Hippocampal formation (tissue), 2 donors: ENCODE measurements around the gene MYH3.

Experiments
- DNase-seq, 2 donors: peaks; one replicate each; lab custom pipeline; 2025; lab: John Stamatoyannopoulos, UW

Gene MYH3

DNA sequence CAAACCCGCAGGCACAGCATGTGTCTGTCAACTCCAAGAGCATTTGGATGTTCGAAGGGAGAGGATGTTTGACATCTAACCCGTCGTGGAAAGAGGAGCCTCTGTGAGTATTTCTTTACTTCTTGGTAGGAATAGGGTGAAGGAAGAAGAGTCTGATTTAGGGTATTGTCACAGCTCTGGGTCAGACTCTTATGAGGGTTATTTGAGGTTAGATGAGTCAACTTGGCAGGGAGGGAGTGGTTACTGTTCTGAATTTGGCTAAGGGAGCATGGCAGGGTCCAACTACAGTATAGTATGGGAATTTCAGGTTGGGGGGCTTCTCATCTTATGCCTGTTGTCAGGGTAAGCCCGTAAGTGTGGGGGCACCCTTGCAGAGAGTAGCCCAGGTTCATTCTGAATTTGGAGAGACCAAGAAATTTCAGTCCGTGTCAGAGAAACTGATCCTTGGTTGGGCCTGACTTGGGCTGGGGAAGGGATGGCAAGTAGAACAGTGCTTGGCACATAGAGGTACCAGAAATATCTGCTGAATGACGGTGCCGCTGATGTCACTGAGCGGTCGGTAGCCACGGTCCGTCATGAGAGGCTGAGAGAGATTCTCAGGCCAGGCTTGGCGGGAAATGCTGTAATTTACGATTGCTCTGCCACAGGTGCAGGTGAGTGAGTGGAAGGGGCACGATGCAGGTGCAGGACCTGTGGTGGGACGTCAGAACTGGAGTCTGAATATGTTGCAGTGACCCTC, 43.2 kb downstream of the MYH3 start:
- no peak for DNase-seq

DNA sequence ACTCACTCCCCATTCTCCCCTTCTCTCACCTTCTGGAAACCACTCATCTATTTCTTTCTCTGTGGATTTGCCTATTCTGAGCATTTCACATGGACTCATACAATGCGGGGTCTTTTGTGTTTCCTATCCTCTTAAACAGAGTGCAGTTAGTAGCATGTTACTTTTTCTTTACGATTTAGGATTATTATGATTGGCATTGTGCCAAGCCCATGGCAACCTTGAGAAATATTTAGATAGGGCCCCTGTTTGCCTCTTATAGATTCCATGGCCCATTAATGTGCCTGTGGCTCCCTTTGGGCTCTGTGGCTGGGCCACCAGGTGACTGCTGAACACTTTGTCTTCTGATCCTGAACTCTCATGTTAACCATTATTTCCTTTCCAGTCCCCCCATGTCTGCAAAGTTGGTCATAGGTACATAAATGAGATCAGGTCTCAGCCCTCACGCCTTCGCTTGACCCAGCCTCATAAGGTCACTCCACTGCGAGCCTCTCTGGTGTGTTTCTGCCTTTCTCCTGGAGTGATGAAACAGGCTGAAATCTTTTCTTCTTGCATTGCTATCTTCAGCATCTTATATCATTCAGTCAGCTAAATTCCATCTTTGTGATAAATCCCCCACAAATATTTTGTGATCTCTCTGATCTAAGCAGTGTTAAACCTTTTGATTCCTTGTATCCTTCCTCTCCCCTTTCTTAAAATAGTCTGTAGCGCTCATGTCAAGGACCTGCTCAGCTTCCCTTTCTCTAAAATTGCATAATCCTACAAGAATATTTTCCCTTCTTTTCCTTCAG, 44.0 kb downstream of the MYH3 start:
- DNase-seq = no peak

DNA sequence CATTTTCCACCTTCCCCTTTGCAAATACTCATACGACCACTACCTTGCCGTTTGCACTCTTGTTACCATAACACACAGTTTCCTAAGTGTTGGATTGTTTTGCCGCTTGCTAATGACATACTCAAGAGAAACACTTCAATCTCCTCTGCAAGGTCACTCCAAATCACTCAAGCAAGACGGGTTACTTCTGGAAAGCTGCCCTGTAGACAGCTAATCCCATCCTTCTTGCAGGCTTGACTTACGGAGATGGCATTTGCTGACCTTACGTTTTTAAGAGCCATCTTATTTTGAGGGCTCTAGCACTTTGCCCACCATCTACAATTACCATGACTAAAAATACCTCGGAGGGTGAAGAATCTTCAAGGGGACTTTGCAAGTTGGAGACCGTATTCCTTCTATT, 46.2 kb downstream of the MYH3 start:
- DNase-seq = no peak

DNA sequence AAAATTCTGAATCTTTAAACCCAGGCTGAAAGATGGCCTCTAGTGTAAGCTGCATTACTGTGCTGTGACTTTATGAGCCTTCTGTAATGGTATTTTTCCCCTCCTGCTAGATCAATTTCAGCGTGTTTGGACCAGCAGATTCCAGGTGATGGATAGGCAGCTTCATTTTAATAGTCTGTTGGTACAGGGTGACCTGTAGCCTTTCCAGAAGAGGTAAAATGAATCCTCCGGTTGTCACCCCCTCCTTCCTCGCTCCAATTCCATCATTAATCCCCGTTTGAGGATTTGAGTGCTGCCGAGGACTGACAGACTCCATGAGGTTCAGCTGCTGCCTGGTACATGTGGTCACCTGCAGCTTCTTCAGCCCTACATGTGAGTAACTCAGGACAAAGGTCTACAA, 48.9 kb downstream of the MYH3 start:
- no peak for DNase-seq

DNA sequence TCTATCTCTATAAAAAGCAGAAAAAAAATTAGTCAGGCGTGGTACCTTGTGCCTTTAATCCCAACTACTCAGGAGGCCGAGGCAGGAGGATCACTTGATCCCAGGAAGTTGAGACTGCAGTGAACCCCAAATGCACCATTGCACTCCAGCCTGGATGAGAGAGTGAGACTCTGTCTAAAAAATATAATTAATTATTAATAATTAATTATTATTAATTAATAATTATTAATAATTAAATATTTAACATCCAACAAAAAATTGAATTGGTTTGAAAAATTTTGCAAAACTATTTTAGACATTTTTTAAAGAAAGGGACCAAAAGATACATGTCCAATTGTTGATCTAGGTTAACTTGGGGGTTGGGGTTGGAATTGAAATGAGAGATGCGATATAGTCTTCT, 51.0 kb downstream of the MYH3 start:
- DNase-seq = no peak

DNA sequence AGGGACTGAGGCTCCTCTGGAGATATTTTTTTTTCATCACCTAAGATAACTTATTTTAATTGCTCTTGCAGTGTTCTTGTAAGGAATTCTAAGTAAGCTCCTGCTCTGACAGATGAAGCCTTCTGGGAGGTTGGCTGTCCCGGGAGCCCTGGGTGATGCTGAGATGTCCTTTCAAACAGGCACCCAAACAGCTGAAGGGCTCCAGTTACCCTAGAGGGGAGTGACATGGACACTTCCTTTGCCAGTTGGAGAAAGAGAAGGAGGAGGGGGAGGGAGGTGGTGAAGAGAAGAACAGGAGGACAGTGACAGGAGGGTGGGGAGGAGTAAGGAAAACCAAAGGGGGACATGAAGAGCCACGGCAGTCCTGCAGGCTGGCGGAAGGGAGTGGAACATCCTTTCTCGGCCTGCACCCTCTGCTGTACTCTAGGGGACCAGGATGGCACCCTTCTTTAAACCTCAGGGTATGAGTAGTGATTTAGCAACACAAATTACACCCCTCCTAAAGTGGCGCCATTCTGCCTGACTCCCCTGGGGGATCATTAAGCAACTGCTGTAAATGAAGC, 51.8 kb downstream of the MYH3 start:
- no peak for DNase-seq

DNA sequence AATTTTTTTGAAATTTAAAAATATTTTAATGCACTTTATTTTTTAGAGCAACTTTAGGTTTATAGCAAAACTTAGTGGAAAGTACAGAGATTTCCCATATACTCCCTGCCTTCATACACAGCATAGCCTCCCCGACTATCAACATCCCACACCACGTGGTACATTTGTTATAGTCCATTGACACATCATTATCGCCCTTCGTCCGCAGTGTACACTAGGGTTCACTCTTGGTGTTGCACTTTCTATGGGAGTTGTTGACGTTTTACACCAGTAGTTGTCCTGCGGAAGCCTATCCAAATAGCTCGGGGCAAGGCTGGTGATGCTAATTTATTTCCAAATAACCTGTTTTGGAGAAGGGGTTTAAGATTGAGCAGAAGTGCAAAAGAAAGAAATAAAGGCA, 52.6 kb downstream of the MYH3 start:
- DNase-seq = no peak

DNA sequence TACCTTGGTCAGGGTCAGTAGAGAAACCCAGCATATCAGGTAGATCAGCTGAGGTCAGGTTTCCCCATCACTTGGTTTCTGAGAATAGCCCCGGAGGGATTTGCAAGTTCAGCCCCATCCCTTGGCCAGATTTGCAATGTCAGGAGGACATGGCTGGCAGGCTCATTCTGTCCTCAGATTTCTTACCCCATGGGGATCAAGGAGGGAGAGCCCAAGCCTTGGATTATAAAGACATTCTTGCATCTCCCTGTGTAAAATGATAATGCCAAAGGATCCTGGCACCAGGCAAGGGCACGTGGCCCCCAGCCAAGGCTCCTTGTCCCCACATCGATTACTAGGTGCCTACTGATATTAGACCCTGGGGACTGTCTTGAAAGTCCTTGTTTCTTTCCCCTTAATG, 53.2 kb downstream of the MYH3 start:
- no peak for DNase-seq

DNA sequence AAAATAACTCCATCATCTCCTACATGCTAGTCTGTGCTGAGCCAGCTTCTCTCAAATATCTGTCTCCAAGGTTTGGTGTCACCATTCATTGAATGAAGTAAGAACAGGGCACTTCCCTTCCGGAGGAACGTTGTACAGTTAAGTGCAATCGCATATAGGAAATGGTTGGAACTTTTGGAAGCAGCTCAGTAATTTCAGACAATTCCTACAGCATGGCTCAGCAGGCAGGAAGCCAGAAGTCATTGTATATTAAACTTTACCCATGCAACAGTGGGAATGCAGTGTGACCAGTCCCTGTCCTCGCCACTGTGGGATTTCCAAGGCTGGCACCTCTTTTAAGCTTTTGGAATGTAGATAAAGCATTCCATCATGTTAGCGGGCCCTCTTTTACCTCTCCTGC, 56.5 kb downstream of the MYH3 start:
- DNase-seq = no peak

DNA sequence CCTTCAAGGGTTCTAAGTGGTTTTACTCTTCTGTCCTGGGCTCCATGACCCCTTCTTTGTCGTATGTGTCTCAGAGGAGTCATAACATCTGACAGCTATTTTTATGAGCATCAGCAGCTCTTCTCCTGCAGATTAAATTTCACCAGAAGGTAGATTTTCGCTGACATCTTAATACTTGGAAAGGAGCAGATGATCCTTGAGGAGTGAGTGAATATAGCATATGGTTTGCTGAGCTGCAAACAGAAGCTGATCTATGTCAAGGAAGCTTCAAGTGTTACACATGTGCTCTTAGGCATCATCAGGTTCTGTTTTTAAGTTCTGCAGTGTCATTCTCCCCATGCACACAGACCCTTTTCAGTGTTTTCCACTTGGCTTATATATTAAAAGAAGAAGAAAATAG, 58.5 kb downstream of the MYH3 start:
- no peak for DNase-seq

DNA sequence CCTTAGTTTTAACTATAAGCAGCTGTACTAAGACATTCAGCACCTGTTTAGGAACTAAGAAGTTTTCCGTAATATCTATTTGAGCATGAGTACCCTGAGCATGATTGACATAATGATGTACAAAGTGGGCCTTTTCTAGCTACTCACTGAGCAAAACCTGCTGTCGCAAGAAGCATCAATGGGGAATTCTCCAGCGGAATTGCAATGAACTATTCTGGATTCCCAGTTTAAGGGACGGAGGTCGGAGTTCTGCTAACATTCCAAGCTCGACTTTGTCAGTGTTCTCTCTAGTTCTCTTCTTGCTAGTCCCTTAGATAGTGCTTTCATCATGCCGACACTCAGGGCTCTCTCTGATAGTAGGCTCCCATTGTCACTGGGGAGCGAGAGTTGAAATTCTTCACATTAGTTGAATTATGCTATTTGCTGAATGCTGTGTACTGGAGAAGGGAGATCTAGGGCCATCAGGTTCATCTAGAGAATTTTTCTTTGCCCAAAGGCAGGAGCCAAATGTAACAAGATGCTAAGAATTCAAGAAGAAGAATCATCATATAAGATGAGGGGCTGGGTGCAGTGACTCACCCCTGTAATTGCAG, 67.5 kb downstream of the MYH3 start:
- no peak for DNase-seq

DNA sequence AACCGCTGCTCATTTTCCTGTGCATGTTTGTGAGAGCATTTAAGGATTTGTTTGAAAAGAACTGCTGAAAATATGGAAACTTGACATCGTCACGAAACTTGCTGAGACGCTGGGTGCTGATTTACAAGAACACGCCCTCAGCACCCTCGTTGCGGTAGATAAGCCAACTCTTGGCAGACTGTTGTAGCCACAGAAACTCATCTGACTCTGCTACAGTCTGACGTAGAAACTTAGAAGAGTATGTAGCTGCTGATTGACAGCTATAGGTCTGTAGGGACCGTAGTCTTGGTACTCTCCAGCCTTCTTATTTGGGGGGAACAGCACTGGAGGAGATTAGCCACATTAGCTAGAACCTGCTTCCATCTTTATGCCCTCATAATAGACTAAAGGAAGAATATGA, 71.6 kb downstream of the MYH3 start:
- DNase-seq = no peak

DNA sequence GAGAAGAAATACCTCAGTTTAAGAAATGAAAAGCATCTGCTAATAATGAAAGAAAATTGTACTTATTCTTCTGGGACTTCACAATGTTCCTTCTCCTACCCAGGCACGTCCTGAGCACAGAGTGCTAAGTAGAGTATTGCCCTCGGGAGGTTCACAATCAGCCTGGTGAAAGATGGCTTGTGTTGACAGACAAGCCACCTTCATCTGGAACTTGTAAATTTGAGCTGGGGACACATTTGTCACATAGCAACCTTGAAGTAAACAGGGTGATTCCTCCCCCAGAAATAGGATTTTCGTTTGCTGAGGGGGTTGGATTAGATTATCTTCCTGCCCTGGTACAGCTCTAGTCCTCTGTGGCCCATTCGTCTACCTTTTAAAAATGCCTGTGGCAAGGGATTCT, 73.3 kb downstream of the MYH3 start:
- no peak for DNase-seq

DNA sequence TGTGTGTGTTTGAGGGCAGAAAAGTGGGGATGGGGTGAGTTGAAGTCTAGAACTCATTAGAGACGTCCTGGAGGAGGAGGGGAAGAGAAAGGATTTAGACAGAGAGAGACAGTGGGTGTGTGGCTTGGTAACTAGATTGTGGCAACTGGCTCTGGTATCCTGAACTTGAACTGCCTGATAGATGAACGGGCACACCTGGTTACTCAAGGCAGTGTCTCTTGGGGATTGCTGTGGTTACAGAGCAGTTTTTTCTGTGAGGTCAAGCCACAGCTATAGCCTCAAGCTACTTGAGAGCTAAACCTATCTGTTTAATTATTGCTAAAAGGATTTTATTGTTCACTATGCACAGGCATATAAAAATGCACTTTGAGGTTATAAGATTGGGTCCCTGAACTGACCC, 77.8 kb downstream of the MYH3 start:
- no peak for DNase-seq
